GM12878 (cell line): ENCODE data around the gene BCL10.

Source experiments
- ATF2 ChIP-seq: IDR thresholded peaks from 2 replicates; pipeline ENCODE4 v1.6.1; 2012; ENCODE audit warnings: low read length, inconsistent platforms
- CTCF ChIP-seq, 3 experiments: IDR thresholded peaks in 2 of 3; conservative IDR thresholded peaks in 1 of 3; 2 replicates each; pipeline ENCODE4 v1.5.1; 2011; ENCODE audit warnings: low read depth in 3 of 3, low read length in 3 of 3, mild to moderate bottlenecking in 3 of 3, control low read depth in 2 of 3, moderate library complexity in 2 of 3, inconsistent platforms in 1 of 3, mixed read lengths in 1 of 3; ENCODE audit not compliant: control insufficient read depth in 2 of 3, insufficient read depth in 1 of 3; ENCODE audit errors: extremely low read depth in 1 of 3
- EP300 ChIP-seq, 2 experiments: fragments of 150-350 bp in 1 of 2; IDR thresholded peaks; 2 replicates each; pipeline ENCODE4 v1.6.1; 2011 to 2012; ENCODE audit warnings: low read depth in 2 of 2, low read length in 2 of 2, borderline replicate concordance in 1 of 2, improper control_type of control experiment in 1 of 2, inconsistent platforms in 1 of 2; ENCODE audit not compliant: control insufficient read depth in 1 of 2
- MAX ChIP-seq: IDR thresholded peaks from 2 replicates; pipeline ENCODE4 v1.6.1; 2012; ENCODE audit warnings: low read depth, low read length, improper control_type of control experiment
- MEF2A ChIP-seq: IDR thresholded peaks from 2 replicates; pipeline ENCODE4 v1.6.1; 2011; ENCODE audit warnings: low read depth, mild to moderate bottlenecking, low read length, moderate library complexity; ENCODE audit not compliant: insufficient read depth
- MYC ChIP-seq: IDR thresholded peaks from 2 replicates; pipeline ENCODE4 v1.6.1; 2011; ENCODE audit warnings: mild to moderate bottlenecking, low read length, moderate library complexity, inconsistent platforms; ENCODE audit not compliant: insufficient read depth, insufficient replicate concordance, insufficient read length, severe bottlenecking
- POLR2A ChIP-seq: IDR thresholded peaks from 2 replicates; pipeline ENCODE4 v1.6.1; 2011; ENCODE audit warnings: low read depth, mild to moderate bottlenecking, low read length
- POU2F2 ChIP-seq: IDR thresholded peaks from 3 replicates; pipeline ENCODE4 v1.6.1; 2011; ENCODE audit warnings: low read depth, mild to moderate bottlenecking, low read length, borderline replicate concordance
- SIN3A ChIP-seq: IDR thresholded peaks from 2 replicates; pipeline ENCODE4 v1.6.1; 2012; ENCODE audit warnings: low read depth, low read length, improper control_type of control experiment
- SP1 ChIP-seq: IDR thresholded peaks from one replicate; pipeline ENCODE4 v1.6.1; 2011; ENCODE audit warnings: low read depth, low read length
- SRF ChIP-seq, 2 experiments: IDR thresholded peaks; 2 replicates each; pipeline ENCODE4 v1.6.1; 2011; ENCODE audit warnings: low read depth in 2 of 2, low read length in 2 of 2, mild to moderate bottlenecking in 1 of 2, moderate library complexity in 1 of 2

GRCh38 chr1:85264150-85264549 is 12.3 kb downstream of the BCL10 start:
- TF ChIP-seq POLR2A (no peak), ATF2 (no peak), CTCF (IDR thresholded peaks at IDR 0.05 in 2 of 3, conservative IDR thresholded peaks at IDR 0.05 in 1 of 3; ENCODE audit: control insufficient read depth in 2 of 3, extremely low read depth in 1 of 3, insufficient read depth in 1 of 3, low read depth in 3 of 3, low read length in 3 of 3) (no peak), MAX (no peak), MEF2A (no peak), EP300 (IDR thresholded peaks at IDR 0.05; ENCODE audit: borderline replicate concordance in 1 of 2, control insufficient read depth in 1 of 2, low read depth in 2 of 2, low read length in 2 of 2) (no peak), SIN3A (no peak), SRF (IDR thresholded peaks at IDR 0.05; ENCODE audit: low read depth in 2 of 2, low read length in 2 of 2) (no peak), SP1 (no peak), POU2F2 (no peak), MYC (no peak)
